ENCODE data around the gene WAC. TPM values are rescaled to one million over a fixed set of nuclear protein-coding genes. Genes with fewer than 3 reads are reported as not detected.
"Not testable (repeated sequence)": the region's sequence is repeated elsewhere in the genome, so short reads cannot be mapped to it uniquely, and the experiment has no call there.

The WAC gene
- polyA plus RNA-seq, 3 donors: 150 to 164 (median 158) TPM

DNA sequence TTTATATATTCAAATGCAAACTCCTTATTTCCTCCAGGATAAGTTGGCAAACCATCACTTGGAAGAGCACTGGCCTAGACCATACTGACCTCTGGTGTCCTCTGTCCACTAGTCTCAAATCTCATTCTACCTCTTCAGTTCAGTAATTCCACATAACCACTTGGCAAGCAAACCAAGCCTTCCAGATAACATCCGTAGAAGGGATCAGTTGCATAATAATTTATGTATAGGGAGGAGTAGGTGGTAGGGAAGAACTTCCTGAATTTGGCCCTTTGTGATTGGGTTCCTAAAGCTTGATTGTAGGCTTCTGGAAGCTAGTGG, 55.0 kb downstream of the WAC start:
- DNase-seq (ENCODE audit: extremely low read depth in 1 of 11, low read depth in 9 of 11, low spot score in 4 of 11): peak in 3 of 11 donors; percentile 5 to 18 (median 8)

- DNase-seq (ENCODE audit: extremely low read depth in 1 of 11, low read depth in 9 of 11, low spot score in 4 of 11): no peak
These were observed 60.0 kb downstream of the WAC start for GRCh38 chr10:28592953-28593352.

DNA sequence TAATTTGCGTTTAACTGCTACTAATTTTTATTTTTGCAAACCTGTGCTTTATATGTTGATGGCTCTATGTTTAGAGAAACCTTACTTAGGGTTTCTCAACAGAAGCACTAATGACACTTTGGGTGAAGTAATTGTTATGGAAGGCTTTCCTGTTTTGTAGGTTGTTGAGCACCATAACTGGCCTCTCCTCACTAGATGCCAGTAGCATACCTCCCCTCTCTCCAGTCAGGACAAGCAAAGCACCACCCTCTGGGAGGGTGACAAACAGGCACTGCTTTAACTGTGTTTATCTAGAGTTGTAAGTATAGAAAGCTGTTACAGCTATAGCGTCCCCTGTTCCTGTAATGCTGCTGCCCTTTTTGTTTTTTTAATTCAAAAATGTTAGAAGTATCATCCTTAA, 60.9 kb downstream of the WAC start:
- DNase-seq (ENCODE audit: extremely low read depth in 1 of 11, low read depth in 9 of 11, low spot score in 4 of 11): no peak

GRCh38 chr10:28594406-28594805, 61.5 kb downstream of the WAC start:
- no peak for DNase-seq (ENCODE audit: extremely low read depth in 1 of 11, low read depth in 9 of 11, low spot score in 4 of 11)

- DNase-seq (ENCODE audit: extremely low read depth in 1 of 11, low read depth in 9 of 11, low spot score in 4 of 11): no peak
These were observed 62.7 kb downstream of the WAC start for GRCh38 chr10:28595613-28596012.

GRCh38 chr10:28600056-28600455, 67.1 kb downstream of the WAC start:
- DNase-seq (ENCODE audit: extremely low read depth in 1 of 11, low read depth in 9 of 11, low spot score in 4 of 11): no peak

DNA sequence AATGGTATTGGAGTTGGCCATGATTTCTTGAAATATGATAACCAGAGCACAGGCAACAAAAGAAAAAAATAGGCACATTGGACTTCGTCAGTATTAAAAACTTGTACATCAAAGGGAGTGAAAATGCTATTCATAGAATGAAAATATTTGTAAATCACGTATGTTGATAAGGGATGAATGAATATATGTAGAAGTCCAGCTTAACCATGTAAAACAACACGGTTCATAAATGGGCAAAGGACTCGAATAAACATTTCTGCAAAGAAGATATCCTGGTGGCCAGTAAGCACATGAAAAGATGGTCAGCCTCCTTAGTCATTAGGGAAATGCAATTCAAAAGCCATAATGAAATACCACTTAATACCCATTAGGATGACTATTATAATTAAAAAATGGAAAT, 68.1 kb downstream of the WAC start:
- DNase-seq (ENCODE audit: extremely low read depth in 1 of 11, low read depth in 9 of 11, low spot score in 4 of 11): no peak

DNA sequence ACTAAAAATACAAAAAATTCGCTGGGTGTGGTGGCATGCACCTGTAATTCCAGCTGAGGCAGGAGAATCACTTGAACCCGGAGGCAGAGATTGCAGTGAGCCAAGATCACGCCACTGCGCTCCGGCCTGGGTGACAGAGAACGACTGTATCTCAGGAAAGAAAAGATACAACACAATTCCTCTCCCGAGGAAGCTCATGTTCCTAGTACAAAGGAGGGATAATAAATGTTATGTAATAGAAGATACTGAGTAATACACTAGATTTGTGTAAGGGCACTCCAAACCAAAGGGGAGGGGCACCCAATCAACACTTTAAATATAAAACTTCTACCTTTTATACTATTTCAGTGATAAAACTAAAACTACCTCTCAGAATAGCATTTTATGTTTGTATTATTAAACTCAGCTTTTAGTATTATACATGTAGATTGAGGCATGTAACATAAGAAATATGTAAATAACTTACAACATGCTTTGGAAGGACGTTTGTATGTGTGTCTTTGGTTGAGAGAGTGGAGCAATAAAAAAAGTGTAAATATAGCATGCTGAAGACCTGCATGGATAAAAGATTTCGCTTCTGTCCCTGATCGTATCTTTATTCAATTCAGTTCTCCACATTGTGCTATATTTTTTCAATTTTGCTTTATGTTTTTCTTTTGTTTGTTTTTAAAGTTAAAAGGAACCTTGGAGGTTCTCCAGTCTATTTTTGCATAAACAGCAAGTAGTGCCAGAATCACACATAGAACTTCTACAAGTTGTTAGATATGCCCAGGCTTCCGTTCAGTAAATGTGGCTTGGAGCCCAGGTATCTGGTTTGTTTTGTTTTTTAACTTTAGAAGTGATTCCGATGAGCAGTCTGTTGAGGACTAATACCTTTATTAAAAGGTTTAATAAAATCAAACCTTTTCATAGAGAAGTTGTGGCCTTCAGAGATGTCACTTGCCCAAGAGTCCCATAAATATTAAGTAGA, 71.9 kb downstream of the WAC start:
- DNase-seq (ENCODE audit: extremely low read depth in 1 of 11, low read depth in 9 of 11, low spot score in 4 of 11): no peak

DNA sequence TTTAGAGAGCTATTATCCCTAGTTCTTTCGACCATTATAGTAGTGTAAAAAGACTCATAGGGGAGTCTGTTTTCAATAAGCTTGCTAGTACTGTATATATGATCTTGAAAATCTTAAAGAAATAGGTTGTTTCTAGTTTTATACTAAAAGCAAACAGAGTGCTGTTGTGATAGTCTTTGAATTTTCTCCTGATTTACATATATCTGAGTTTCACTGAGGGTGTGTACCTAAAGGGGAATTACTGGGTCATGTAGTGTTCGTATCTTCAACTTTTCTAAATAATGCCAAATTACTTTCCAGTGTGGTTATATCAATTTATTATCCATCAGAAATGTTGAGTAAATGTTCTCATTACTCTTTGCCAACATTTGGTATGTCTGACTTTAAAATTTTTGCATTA, 73.7 kb downstream of the WAC start:
- DNase-seq (ENCODE audit: extremely low read depth in 1 of 11, low read depth in 9 of 11, low spot score in 4 of 11): no peak

DNA sequence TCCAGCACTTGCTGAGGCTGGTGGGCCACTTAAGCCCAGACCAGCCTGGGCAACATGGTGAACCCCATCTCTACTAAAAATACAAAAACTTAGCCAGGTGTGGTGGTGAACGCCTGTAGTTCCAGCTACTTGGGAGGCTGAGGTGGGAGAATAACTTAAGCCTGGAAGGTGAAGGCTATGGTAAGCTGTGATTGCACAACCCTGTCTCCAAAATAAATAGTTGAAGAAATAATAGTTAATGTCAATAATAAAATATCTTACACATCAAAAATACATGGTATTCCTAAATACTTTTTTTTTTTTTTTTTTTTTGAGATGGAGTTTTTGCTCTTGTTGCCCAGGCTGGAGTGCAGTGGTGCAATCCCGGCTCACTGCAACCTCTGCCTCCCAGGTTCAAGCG, 76.7 kb downstream of the WAC start:
- not testable (repeated sequence) for DNase-seq (ENCODE audit: extremely low read depth in 1 of 11, low read depth in 9 of 11, low spot score in 4 of 11)

- DNase-seq (ENCODE audit: extremely low read depth in 1 of 11, low read depth in 9 of 11, low spot score in 4 of 11): no peak
These were observed 80.0 kb downstream of the WAC start for GRCh38 chr10:28612877-28613276.

DNA sequence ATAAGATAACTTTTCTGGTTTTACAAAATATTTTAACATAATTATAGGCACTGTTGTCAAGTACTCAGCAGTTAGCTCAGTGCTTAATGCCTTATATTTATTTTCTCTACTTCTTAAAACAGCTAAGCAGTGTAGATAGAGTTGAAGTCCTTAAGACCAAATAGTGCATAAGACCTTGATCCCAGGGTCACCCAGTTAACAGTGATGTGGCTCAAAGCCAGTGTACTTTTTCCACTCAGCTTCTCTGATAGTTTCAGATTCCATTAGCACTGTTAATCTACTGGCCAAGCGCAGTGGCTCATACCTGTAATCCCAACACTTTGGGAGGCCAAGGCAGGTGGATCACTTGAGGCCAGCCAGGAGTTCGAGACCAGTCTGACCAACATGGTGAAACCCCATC, 83.6 kb downstream of the WAC start:
- DNase-seq (ENCODE audit: extremely low read depth in 1 of 11, low read depth in 9 of 11, low spot score in 4 of 11): no peak

DNA sequence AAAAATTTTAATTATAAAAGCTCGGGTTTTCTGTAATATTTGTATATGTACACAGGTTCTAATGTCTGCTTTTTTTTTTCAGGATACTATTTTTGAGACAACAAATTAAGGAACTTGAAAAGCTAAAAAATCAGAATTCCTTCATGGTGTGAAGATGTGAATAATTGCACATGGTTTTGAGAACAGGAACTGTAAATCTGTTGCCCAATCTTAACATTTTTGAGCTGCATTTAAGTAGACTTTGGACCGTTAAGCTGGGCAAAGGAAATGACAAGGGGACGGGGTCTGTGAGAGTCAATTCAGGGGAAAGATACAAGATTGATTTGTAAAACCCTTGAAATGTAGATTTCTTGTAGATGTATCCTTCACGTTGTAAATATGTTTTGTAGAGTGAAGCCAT, 86.5 kb downstream of the WAC start:
- no peak for DNase-seq (ENCODE audit: extremely low read depth in 1 of 11, low read depth in 9 of 11, low spot score in 4 of 11)

DNA sequence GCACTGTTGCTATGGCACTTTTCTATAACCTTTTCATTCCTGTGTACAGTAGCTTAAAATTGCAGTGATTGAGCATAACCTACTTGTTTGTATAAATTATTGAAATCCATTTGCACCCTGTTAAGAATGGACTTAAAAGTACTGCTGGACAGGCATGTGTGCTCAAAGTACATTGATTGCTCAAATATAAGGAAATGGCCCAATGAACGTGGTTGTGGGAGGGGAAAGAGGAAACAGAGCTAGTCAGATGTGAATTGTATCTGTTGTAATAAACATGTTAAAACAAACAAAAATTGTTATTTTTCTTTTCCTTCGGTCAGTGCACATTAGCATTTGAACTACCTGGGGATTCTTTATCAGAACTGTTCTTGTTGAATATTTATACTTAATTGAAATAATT, 87.3 kb downstream of the WAC start:
- DNase-seq (ENCODE audit: extremely low read depth in 1 of 11, low read depth in 9 of 11, low spot score in 4 of 11): no peak

- DNase-seq (ENCODE audit: extremely low read depth in 1 of 11, low read depth in 9 of 11, low spot score in 4 of 11): no peak
These were observed 90.6 kb downstream of the WAC start for GRCh38 chr10:28623483-28623882.

GRCh38 chr10:28624351-28624750, 91.4 kb downstream of the WAC start:
- DNase-seq (ENCODE audit: extremely low read depth in 1 of 11, low read depth in 9 of 11, low spot score in 4 of 11): no peak

GRCh38 chr10:28627102-28627501, 94.2 kb downstream of the WAC start:
- peak in 1 of 11 donors; percentile 7 for DNase-seq (ENCODE audit: extremely low read depth in 1 of 11, low read depth in 9 of 11, low spot score in 4 of 11)

- DNase-seq (ENCODE audit: extremely low read depth in 1 of 11, low read depth in 9 of 11, low spot score in 4 of 11): peak; percentile 48 to 77 (median 73)
These were observed 95.4 kb downstream of the WAC start for GRCh38 chr10:28628184-28628893.

DNA sequence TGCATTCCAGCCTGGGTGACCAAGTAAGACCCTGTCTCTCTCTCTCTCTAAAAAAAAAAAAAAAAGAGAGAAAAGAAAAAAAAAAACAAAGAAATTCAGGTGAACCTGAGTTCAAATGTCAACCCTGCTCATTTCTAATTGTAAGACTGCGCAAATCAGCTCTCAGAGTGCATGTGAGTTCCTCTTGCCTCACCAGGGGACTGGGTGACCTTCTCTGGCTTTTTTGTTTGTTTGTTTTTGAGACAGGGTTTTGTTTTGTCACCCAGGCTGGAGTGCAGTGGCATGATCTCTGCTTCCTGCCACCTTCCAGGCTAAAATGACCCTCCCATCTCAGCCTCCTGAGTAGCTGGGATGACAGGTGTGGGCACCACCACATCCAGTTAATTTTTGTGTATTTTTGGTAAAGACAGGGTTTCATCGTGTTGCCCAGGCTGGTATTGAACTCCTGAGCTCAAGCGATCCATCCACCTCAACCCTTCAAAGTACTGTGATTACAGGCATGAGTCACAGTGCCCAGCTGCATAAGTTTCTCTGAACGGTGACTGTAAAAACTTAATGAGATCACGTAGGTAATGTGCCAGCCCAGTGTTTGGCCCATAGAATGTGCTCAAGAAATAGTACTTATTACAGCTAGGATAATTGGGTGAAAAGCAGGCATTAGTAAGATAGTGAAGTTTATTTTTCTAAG, 99.1 kb downstream of the WAC start:
- DNase-seq (ENCODE audit: extremely low read depth in 1 of 11, low read depth in 9 of 11, low spot score in 4 of 11): no peak

DNA sequence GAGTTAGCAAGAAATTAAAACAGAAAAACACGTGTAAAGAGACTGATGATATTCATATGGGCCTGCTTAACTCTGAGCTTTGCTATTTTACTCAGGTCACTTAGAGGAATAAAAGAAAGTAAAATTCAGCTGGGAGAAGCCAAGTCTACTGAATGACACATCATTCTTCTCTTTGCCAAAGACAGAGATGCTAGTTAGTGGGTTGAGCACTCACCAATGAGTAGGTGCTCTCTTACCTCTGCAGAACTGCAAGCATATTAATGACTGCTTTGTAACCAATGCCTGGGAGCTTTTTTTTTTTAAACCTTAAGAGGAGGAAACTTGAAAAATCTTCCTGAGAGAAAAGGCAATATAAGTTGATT, 99.6 kb downstream of the WAC start:
- DNase-seq (ENCODE audit: extremely low read depth in 1 of 11, low read depth in 9 of 11, low spot score in 4 of 11): no peak

All from renal cortex interstitium (tissue), 11 donors.